Measurements from ENCODE around the gene SLC19A1. TPM values are rescaled to one million over a fixed set of nuclear protein-coding genes. Genes with fewer than 3 reads are reported as not detected.

Gene SLC19A1
- total RNA-seq, 1 experiment from 2014 or later = 25.0 TPM

DNA sequence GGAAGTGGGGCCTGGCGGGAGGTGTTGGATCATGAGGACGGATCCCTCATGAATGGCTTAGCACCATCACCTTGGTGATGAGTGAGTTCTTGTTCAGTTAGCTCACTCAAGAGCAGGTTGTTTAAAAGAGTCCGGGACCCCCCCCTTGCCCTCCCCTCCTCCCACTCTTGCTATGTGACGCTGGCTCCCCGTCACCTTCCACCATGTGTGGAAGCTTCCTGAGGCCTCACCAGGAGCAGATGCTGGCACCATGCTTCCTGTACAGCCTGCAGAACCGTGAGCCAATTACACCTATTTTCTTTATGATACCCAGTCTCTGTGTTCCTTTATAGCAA, 3.0 kb upstream of the SLC19A1 start:
- intact Hi-C loops (cut with micrococcal nuclease; ENCODE audit: unreplicated experiment) = no loop called here
- peaks cover 15% of the 10 kb centered on the region for H3K79me2 ChIP-seq (ENCODE audit: low read depth)
- TF ChIP-seq EZH2 (IDR thresholded peaks at IDR 0.05; ENCODE audit: low read depth) = no peak
- TF ChIP-seq, protein P1, sequence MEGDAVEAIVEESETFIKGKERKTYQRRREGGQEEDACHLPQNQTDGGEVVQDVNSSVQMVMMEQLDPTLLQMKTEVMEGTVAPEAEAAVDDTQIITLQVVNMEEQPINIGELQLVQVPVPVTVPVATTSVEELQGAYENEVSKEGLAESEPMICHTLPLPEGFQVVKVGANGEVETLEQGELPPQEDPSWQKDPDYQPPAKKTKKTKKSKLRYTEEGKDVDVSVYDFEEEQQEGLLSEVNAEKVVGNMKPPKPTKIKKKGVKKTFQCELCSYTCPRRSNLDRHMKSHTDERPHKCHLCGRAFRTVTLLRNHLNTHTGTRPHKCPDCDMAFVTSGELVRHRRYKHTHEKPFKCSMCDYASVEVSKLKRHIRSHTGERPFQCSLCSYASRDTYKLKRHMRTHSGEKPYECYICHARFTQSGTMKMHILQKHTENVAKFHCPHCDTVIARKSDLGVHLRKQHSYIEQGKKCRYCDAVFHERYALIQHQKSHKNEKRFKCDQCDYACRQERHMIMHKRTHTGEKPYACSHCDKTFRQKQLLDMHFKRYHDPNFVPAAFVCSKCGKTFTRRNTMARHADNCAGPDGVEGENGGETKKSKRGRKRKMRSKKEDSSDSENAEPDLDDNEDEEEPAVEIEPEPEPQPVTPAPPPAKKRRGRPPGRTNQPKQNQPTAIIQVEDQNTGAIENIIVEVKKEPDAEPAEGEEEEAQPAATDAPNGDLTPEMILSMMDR (conservative IDR thresholded peaks at IDR 0.05) = no peak
- no peak for DNase-seq
- no peak overlapping the region for H3K4me3 ChIP-seq
- no peak overlapping the region for H3K4me2 ChIP-seq
- H3K27me3 ChIP-seq (ENCODE audit: insufficient read depth, low read depth) = no peaks in the 10 kb centered on the region
- H3K27ac ChIP-seq = no peak overlapping the region
- ChIA-PET CTCF (no interaction called here), POLR2A (ENCODE audit: unreplicated experiment) (no interaction called here)
- no TSS peak for BruUV-seq (replicated peaks)
- no peaks in the 10 kb centered on the region for H3K9me3 ChIP-seq (ENCODE audit: insufficient read depth, low read depth)
- H3F3A ChIP-seq (ENCODE audit: insufficient read depth, low read depth) = no peaks in the 10 kb centered on the region
- H3K36me3 ChIP-seq (ENCODE audit: low read depth) = no peaks in the 10 kb centered on the region
- H2AFZ ChIP-seq = no peak overlapping the region
- H4K20me1 ChIP-seq (ENCODE audit: insufficient read depth) = no peaks in the 10 kb centered on the region
- 0 out of 2 replicates have a peak, but pooled peaks cover 6% of the 10 kb centered on the region for H3K4me1 ChIP-seq (replicated peaks; ENCODE audit: insufficient read depth)
- no peaks in the 10 kb centered on the region for H3K9me2 ChIP-seq (ENCODE audit: insufficient read depth)

DNA sequence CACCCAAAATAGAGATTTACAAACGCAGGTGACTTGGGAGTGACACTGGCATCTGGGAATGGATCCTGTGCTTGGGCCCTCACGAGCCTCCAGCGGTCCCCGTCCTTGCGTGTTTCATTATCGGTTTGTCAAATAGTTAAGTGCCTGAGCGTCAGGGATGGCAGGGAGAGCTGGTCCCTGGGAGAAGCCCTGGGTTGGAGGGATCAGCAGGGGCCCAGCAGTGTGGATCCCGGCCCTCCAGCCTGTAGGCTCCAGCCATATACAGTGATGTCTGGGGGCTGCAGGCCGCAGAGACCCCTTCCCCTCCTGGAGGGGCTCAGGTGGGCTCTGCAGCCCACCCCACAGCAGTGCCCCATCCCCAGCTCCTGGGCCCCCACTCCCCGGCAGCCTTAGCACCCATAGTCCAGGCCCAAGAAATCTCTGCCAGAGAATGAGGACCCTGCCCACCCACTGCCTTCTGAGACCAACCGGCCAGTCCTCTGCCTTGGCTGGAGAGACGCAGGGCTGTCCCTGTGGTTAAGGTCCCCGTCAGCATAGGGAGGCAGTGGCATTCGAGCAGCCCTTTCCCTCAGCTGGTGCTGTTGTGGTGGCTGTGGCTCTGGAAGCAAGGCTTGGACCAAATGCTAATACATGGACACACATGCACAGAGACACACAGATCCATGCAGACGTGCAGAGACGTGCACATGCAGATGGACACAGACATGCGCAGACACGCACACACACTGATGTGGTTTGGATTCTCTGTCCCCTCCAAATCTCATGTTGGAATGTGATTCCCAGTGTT, 2.4 kb upstream of the SLC19A1 start:
- TF ChIP-seq, protein P1 (conservative IDR thresholded peaks at IDR 0.05) = no peak
- TF ChIP-seq EZH2 (IDR thresholded peaks at IDR 0.05; ENCODE audit: low read depth) = no peak
- no peak overlapping the region for H3K4me2 ChIP-seq
- no peak overlapping the region for H2AFZ ChIP-seq
- no peaks in the 10 kb centered on the region for H4K20me1 ChIP-seq (ENCODE audit: insufficient read depth)
- no peaks in the 10 kb centered on the region for H3K9me3 ChIP-seq (ENCODE audit: insufficient read depth, low read depth)
- peaks cover 20% of the 10 kb centered on the region for H3K79me2 ChIP-seq (ENCODE audit: low read depth)
- no peak for DNase-seq
- CTCF ChIA-PET = no interaction called here
- BruUV-seq (replicated peaks) = no TSS peak
- POLR2A ChIA-PET (ENCODE audit: unreplicated experiment) = no interaction called here
- no peak overlapping the region for H3K4me3 ChIP-seq
- H3K27me3 ChIP-seq (ENCODE audit: insufficient read depth, low read depth) = no peaks in the 10 kb centered on the region
- H3F3A ChIP-seq (ENCODE audit: insufficient read depth, low read depth) = no peaks in the 10 kb centered on the region
- 0 out of 2 replicates have a peak, but pooled peaks cover 6% of the 10 kb centered on the region for H3K4me1 ChIP-seq (replicated peaks; ENCODE audit: insufficient read depth)
- no peaks in the 10 kb centered on the region for H3K36me3 ChIP-seq (ENCODE audit: low read depth)
- H3K9me2 ChIP-seq (ENCODE audit: insufficient read depth) = no peaks in the 10 kb centered on the region
- H3K27ac ChIP-seq = no peak overlapping the region
- intact Hi-C loops (cut with micrococcal nuclease; ENCODE audit: unreplicated experiment) = no loop called here

DNA sequence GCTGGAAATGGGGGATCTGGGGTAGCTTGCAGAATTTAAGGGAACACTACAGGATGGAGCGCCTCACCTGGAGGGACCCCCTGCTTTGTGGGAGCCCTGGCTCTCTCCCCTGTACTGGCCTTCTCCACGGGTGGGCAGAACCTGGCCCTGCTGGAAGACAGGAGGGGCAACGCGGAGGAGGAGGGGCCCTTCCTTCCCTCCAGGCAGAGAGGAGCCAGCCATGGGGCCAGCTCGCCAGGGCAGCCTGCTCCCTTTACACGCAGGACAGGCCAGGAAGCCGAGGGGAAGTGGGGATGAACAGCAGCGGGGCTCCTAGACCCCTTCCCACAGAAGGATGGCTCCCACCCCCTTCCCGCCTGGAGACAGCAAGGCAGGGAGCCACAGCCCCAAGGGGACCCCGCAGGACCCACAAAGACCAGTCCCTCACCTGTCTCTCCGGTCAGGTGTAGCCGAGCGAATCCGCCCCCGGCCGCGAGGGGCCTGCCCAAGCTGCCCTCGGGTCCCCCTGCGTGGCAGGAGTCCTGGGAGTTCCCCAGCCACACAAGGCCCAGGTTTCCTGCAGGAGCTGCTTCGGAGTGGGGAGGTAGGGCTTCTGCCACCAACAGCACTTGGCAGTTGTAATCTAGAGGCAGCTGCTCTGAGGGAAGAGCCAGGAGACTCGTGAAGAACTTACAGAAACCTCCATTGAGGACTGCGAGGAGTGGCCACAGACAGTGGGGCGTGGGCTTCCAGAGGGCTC, 1.6 kb upstream of the SLC19A1 start:
- H3K27ac ChIP-seq = no peak overlapping the region
- H3K9me3 ChIP-seq (ENCODE audit: insufficient read depth, low read depth) = no peaks in the 10 kb centered on the region
- POLR2A ChIA-PET (ENCODE audit: unreplicated experiment) = no interaction called here

More for the DNA sequence above, 1.6 kb upstream of the SLC19A1 start:
- intact Hi-C loops (cut with micrococcal nuclease; ENCODE audit: unreplicated experiment) = no loop called here
- Histone ChIP-seq H3K79me2 (ENCODE audit: low read depth) (peaks cover 20% of the 10 kb centered on the region), H3K27me3 (ENCODE audit: insufficient read depth, low read depth) (no peaks in the 10 kb centered on the region), H4K20me1 (ENCODE audit: insufficient read depth) (no peaks in the 10 kb centered on the region), H3K4me1 (replicated peaks; ENCODE audit: insufficient read depth) (0 out of 2 replicates have a peak, but pooled peaks cover 6% of the 10 kb centered on the region), H3K36me3 (ENCODE audit: low read depth) (no peaks in the 10 kb centered on the region), H2AFZ (no peak overlapping the region), H3K9me2 (ENCODE audit: insufficient read depth) (no peaks in the 10 kb centered on the region), H3K4me2 (no peak overlapping the region), H3F3A (ENCODE audit: insufficient read depth, low read depth) (no peaks in the 10 kb centered on the region), H3K4me3 (no peak overlapping the region)
- no peak for DNase-seq
- BruUV-seq (replicated peaks) = no TSS peak
- CTCF ChIA-PET = no interaction called here
- no peak for TF ChIP-seq EZH2 (IDR thresholded peaks at IDR 0.05; ENCODE audit: low read depth)
- TF ChIP-seq, protein P1 (conservative IDR thresholded peaks at IDR 0.05) = no peak

All from PC-9 (cell line).